Inflammatory macrophage treated with lipopolysaccharide for 4 hours (primary cell): ENCODE measurements around the gene TSPAN9.

Experiments used
- DNase-seq: peaks from one replicate; pipeline ENCODE4 v3.0.0-alpha.2; 2020

Gene TSPAN9

GRCh38 chr12:3171195-3171591 lies 94.0 kb downstream of the TSPAN9 start:
- no peak for DNase-seq

DNA sequence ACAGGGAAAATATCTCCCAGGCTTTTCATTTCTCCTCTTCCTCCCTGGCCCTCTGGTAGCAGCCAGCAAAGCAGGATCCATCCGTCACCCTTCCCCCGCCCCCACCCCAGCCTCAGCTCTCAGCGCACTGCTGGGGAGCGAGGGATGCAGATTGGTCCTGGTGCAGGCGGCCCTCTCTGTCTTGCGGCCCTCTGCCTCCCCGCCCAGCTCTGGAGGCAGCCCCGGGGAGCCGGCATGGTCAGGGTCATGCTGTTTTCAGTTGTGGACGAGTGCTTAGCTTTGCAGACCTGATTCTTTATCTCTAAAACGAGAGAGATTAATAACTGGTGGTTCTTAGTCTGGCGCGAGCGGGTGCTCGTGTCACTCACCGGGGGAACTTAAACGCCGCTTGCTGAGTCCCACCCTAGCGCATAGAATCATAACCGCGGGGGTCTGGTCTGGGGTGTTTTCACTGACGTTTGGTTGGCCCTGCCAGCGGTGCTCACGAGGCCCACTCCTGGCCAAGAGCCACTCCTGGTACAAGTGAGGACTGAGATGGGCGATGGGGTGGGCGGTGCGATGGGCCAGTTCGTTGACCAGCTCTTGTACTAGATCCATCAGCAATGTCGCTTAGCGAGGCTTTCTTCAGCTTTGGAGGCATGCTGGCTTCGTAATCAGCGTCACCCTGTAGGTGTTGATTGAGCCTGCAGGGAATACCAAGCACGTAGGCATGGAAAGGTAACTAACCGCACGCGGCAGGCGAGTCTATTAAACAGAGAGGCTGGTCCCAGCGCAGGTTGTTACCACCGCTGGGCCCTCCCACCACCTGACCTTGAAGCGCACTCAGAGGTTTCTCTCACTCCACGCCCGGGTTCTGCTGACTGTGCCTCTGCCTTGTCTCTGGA lies 95.2 kb downstream of the TSPAN9 start:
- DNase-seq = no peak

DNA sequence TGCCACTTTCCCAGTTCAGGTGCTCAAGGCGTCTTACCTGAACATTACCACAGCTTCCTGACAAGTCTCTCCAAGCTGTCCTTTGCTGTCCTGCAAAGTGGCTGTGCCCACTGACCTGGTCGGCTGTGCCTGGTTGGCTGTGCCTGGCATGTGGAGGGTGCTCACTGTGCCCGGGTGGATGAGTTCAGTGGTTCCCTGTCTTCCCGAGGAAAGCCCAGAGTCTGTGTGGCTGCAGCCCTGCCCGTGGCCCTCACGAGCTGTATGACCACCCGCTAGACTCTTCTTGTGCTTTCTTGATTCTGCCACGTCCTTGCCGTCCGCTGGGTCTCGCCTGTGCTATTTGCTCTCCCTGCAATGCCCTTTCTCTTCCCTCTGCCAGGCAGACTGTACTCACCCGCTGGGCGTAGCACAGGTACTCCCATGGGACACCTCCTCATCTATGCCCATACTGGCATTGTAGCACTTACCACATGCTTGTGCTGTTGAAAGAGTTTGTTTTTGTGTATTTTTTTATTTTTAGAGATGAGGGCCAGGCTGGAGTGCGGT lies 95.9 kb downstream of the TSPAN9 start:
- no peak for DNase-seq

DNA sequence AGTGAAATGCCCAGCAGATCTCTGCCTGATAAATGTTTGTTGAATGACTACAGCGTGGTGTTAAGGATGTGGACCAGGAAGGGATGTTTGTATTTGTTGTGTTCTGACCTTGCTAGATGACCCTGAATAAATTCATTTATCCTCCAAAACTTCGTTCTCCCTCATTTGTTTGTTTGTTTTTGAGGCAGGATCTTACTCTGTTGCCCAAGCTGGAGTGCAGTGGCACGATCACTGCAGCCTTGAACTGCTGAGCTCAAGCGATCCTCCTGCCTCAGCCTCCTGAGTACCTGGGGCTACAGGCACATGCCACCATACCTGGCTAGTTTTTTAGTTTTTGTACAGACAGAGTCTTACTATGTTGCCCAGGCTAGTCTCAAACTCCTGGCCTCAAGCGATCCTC lies 96.7 kb downstream of the TSPAN9 start:
- DNase-seq = no peak

- no peak for DNase-seq
Observed at GRCh38 chr12:3175238-3175637, 98.1 kb downstream of the TSPAN9 start.

- no peak for DNase-seq
Observed at GRCh38 chr12:3176754-3177153, 99.6 kb downstream of the TSPAN9 start.

DNA sequence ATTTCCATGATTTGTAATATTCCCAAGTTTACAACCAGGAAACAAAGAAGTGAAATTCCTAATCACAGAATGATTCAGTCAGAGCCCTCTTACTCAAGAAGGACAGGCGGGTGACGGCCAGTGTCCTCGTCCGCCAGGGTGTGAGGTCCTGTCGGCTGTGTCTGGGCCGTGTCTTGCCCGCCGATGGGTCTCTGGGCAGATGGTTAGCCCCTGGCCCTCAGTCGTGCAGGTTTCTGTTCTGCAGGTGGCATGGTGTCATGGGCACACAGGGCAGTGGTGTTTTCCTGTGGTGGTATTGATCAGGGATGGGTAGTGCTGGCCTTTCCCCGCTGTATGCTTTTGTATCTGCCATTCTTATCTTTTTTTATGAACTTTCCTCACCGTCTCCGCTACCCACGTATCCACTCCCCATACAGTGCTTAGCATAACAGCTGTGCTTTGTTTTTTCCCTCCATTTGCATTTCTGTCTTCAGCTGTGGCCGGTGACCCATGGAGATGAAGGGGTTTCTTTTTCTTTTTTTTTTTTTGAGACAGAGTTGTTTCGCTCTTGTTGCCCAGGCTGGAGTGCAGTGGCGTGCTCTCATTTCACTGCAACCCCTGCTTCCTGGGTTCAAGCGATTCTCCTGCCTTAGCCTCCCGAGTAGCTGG lies 100.7 kb downstream of the TSPAN9 start:
- DNase-seq = no peak

DNA sequence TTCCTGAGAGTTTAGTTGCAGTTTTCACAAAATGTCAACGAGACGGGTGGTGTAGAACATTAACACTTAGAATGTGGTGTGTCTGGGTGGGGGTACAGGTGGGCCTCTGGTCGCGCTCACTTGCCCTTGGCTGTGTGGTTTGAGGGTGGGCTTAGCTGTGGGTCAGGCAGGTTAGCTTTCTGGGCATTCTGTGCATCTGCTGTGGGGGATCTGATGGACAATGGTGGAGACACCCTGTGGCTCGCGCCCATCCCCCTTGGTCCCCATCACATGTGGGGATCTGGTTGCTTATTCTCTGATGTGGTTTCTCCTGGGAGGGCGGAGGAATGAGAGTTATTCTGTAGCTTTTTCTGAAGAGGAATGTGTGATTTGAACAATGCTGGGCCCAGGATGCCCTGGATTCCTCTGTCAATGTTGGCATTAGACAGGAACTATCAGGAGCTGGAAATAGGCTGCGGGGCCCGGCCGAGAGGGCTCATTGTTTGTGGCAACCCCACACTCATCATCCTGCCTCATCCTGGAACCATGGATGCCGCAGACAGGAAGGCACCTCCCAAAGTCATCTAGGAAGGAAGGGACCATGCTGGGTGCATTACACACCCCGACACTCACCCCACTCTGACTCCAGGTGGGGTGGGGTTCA lies 101.6 kb downstream of the TSPAN9 start:
- DNase-seq = no peak

GRCh38 chr12:3179731-3180130 lies 102.6 kb downstream of the TSPAN9 start:
- DNase-seq = no peak

DNA sequence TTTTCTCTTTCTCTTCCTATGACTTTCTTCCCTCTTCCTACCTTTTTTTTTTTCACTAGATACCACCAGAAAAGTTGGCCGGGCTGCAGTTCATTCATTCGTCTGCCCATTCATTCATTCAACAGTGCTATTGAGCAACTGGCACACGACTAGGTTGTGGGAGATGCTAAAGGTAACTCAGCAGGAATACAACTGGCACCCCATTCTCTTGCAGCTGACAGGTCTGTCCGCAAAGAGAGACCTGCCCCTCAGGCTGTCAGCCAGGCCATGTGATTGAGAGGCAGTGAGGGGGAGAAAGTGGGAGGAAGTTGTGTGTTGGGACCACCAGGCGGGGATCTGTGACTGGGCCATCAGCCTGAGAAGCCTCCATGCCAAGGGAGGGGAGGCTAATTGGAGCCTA lies 105.2 kb downstream of the TSPAN9 start:
- no peak for DNase-seq

DNA sequence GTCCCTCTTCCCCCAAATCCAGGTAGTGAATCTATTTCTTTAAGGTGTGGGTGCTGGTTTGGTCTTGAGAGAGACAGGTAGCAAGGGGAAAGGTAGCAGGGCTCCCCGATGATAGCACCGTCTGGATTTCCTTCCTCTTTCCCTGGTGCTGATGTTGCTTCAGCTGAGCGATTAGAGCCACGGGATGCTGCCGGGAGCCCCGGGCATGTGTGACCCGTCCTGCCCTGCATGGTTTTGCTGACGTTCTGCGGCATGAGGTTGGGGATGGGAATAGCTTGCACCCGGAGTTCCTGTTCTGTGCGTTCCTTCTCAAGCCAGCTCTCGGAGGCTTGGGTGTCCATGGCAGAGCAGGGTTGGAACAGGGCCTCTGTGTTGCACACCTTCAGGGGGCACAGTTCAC lies 107.3 kb downstream of the TSPAN9 start:
- no peak for DNase-seq

- no peak for DNase-seq
Observed at GRCh38 chr12:3185260-3185870, 108.2 kb downstream of the TSPAN9 start.

DNA sequence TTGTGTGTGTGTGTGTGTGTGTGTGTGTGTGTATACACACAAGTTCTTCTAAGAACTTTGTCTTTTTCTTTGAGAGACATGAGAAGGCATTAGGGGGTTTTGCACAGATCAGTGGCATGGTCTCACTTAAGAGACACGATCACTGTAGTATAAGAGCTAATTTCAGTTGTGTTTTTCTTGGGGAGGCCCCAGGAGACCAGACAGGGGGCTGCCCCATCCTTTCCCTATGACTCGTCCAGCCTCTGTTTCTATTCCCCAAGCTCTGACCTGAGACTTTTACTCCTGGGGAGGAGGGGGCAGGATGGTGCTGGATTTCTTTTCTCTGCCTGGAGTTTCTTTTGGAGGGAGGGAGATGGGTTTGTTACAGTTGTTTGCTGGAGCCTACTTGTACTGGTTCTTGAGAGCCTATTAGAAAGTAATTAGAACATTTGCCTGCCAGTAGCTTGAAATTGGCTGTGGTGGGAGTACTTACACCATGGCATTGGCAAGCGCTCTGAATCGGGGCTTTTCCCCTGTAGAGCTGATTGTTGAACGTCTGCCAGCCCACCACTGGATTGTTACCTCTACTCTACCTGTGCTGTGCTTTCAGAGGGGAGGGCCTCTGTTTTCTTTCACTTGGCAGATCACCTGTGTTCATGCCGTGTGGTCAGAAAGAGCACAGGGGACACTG lies 109.5 kb downstream of the TSPAN9 start:
- no peak for DNase-seq

GRCh38 chr12:3187846-3188770 lies 110.9 kb downstream of the TSPAN9 start:
- no peak for DNase-seq

DNA sequence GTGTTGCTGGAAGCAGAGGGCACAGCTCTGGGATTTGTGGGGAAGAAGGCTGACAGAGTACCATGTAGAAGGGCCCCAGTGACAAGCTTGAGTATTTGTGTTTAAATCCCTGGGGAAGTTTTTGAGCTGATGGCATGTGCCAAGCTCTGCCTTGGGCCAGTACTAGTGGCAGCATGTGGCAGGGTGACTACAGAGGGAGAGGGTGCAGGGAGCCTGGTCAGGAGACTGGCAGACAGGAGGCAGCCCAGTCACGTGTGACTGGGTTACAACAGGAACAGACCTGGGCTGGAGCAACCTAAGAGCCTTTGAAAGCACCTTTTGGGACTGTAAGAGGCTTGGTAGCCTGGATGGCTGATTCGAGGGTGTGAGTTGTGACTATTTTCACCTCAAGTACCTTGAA lies 112.1 kb downstream of the TSPAN9 start:
- DNase-seq = no peak

GRCh38 chr12:3190101-3190500 lies 112.9 kb downstream of the TSPAN9 start:
- no peak for DNase-seq

DNA sequence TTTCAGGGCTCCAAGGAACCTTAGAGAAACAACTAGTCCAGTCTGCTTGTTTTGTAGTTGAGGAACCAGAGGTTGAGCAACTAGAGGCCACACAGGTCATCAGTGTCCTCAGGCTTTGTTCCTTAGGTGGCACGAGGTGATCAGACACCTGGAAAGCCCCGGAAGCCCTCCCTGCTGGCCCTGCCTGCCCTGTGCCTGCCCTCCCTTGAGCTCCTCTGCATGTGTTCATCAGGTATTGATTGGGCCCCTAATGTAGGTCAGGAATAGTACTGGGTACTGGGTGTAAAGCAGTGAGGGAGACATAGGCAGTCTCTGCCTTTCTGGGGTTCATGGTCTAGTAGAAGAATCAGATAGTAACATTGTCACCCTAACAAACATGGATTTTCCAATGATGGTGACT lies 114.3 kb downstream of the TSPAN9 start:
- no peak for DNase-seq

DNA sequence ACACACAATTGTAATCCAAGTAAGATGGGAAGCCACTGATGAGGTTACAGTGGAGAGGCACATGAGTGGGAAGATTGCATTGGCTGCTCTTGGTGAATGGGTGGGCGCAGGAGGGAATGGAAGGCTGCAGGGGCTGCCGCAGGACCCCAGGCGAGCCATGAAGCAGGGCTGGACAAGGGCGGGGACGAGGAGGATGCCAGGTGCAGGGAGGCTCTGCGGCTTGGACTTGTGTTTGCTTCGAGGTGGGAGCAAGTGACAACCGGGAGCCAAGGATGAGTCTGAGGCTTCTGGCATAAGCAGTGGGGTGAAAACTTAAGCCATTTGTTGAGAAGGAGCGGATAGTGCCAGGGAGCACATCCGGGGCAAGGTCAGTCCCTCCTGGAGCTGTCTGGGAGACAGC lies 115.0 kb downstream of the TSPAN9 start:
- no peak for DNase-seq

DNA sequence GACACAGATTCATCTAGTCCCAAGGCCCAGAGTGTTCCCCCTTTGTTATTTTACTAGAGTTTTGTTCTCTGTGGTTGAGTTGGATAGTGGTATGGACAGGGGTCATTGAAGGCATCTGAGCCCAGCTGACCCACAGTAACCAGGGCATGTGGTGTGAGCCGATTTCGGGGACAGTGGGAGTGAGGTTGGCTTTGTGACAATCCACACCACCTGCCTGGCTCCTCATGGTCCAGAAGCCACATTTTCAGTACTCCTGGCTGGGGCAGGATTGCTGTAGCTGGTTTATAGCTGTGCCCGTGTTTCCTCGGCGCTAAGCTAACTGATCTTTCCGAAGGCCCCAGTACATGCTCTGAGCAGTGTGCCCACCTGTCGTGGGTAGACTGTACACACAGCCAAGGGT lies 116.0 kb downstream of the TSPAN9 start:
- no peak for DNase-seq

GRCh38 chr12:3193755-3194154 lies 116.6 kb downstream of the TSPAN9 start:
- DNase-seq = no peak

- DNase-seq = no peak
Observed at GRCh38 chr12:3195337-3195736, 118.2 kb downstream of the TSPAN9 start.
